SKM-1 treated with dmso at 0.1 percent for 144 hours (cell line): ENCODE results near the gene MPO.

ENCODE experiments used
- DNase-seq: peaks from one replicate; lab custom pipeline; 2025; ENCODE audit not compliant: unreplicated experiment; lab: John Stamatoyannopoulos, UW

The MPO gene, protein sequence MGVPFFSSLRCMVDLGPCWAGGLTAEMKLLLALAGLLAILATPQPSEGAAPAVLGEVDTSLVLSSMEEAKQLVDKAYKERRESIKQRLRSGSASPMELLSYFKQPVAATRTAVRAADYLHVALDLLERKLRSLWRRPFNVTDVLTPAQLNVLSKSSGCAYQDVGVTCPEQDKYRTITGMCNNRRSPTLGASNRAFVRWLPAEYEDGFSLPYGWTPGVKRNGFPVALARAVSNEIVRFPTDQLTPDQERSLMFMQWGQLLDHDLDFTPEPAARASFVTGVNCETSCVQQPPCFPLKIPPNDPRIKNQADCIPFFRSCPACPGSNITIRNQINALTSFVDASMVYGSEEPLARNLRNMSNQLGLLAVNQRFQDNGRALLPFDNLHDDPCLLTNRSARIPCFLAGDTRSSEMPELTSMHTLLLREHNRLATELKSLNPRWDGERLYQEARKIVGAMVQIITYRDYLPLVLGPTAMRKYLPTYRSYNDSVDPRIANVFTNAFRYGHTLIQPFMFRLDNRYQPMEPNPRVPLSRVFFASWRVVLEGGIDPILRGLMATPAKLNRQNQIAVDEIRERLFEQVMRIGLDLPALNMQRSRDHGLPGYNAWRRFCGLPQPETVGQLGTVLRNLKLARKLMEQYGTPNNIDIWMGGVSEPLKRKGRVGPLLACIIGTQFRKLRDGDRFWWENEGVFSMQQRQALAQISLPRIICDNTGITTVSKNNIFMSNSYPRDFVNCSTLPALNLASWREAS

DNA sequence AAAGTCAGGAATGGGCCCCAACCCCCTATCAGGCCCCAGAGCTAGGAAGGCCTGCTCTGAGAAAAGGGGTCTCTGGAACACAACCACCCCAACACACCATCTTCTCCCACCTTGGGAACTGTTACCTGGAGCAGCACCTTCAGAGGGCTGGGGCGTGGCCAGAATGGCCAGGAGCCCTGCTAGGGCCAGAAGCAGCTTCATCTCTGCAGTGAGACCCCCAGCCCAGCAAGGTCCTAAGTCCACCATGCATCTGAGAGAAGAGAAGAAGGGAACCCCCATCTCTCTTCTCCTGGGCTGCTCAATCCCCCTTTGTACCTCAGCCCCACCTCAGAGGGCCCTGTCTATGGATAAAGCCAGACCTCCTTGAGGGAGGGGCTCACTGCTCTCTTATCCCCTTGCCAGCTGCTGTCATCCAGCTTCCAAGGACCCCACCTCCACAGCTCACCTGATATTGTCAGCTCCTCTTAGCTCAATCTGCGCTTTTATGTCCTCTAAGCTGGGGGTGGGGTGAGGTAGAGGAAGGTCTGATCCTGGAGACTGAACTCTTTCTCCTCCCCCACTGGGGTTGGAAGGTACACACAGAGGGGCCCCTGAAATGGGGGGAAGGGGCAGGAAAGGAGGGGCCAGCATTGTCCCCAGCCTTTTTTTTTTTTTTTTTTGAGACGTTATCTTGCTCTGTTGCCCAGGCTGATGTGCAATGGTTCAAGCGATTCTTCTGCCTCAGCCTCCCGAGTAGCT, at the start of gene MPO:
Gene MPO (minus strand): TSS at position 456 of the 738 bp plus-strand sequence. CDS start 177 bp downstream, at position 279.
- peak; percentile 67 for DNase-seq

DNA sequence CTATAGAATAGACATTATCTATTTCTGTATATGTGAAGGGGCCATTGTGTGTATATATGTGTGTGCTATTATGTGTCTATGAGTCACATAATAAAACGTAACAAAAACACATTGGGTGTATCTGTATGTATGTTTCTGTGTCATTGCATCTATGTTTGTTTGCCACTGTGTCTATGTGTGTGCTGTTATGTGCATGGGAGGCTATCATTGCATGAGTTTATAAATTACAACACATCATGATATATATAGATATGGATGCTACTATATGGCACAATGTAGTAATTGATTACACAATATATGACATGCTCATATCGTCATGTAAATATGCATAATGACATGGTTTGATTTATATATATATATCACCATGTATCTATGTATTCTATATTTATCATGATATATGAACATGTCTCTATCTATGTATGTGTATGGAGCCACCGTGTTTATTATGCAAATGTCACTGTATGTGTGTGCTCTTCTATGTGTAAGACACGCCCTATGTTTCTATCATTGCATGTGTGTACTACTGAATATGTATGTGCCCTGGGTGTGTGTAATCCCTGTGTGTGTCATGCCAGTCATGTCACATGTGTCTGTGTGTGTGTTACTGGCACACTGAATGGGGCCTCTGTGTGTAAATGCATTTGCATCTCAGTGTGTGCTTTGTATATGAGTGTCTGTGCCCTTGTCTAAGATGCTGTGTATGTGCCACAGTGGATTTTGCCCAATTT, 49.2 kb upstream of the MPO start:
- peak; percentile 99 for DNase-seq

DNA sequence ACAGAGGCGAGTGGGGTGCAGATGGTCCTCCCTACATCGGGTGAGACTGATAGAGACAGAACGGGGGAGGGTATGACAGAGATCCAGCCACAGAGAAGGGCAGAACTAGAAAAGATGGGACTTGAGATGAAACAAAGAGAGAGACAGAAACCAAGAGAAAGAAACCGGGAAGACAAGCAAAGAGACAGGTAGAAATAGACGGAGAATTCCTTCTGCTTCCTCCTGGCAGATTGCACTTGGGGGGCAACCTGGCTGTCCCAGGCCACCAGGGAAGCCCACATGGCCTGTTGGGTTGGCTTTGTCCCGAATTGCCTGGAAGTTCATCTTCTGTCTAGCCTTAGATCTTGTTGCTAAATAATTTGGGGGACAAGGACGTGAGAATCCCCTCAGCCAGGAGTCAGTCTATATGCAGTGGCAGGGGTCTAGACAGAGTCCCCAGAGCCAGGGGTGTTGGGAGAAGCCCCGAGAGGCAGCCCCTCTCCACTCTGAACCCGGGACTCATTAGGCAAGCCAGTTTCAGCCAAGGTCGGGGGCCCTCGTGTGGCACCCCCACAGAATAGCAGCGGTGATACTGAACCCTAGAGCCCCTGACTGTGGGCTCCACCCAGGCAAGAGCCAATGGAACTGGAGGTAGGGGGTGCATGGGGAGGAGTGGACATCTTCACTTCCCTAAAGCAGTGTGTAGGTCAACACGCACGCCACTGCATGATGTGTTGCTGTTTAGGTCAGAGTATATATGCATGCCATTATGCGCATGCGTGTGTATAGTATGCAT, 48.5 kb upstream of the MPO start:
- peak; percentile 99 for DNase-seq

DNA sequence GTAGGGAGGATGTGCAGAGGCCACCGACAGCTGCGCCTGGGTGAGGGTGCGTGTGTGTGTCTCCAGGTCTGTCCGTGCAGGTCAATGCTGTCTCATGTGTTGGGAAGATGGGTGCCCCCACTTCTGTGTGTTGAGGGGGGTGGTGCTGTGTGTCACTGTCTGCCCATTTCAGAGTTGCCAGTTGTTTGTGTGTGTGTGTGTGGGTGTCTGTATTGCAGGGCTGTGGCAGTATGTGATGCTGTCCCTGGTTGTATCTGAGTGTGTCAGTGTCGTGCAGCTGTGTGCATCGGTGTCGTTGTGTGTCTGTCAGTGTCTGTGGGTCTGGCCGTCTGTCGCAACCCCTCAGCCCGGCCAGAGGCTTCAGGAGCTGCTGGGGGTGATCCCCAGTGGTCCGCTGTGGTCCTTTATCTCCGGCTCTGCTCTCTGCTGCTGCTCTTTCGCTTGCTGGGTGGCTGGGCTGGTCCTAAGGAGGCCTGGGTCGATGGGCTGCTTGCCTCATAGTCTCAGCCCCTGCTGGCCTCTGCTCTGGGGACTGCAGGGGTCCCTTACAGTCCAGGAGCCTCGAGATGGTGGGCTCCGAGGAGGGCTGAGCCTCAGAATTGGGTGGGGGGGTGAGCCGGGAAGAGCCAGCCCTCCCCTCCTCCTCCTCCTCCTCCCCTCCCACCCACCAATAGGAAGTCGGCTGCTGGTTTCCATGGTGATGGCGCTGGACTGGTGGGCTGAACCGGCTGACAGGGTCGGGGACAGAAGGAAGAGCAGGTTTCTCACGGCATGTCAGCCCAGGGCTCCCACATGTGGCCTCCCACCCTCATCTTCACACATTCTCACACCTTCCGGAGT, 47.7 kb upstream of the MPO start, which contains the start of gene TSPOAP1:
Gene TSPOAP1 (minus strand): TSS at position 601 of the 840 bp plus-strand sequence. CDS start 875 bp downstream, outside the sequence.
- DNase-seq, result peak; percentile 87

DNA sequence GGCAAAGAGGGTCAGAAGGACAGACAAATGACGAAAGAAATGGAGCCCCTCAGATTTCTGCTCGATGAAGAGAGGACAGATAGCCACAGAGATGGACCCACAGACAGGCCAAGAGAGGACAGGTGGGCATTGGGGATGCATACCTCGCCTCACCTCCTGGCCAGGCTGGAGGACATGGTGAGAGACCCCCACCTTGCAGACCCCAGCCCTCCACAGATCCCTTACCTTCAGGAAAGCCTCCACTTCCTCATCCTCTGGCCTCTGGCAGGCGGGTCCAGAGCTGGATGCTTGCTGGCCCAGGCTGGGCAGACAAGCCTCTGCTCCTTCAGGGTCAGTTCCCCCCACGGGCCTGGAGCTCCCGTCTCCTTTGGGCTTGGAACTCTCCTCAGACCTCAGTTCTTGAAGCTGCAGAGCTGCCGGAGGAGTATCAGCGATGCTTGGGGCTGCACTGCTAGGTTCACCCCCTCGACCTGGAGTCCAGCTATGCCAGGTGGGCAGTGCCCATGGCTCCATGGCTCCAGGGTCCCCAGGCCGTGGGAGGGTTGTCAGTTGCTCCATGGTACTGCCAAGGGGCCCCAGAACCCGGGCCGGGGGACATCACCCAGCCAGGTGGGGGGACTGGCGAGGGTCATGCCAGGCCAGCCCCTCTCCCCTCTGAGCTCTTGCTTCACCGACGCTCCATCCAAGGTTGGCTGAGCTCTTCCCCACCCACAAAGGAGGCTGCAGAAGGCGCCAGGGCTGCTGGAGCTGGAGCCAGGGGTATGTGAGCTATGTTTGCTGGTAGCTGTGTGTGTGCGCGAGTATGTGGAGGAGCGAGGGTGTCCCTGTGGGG, 46.8 kb upstream of the MPO start:
- no peak for DNase-seq

DNA sequence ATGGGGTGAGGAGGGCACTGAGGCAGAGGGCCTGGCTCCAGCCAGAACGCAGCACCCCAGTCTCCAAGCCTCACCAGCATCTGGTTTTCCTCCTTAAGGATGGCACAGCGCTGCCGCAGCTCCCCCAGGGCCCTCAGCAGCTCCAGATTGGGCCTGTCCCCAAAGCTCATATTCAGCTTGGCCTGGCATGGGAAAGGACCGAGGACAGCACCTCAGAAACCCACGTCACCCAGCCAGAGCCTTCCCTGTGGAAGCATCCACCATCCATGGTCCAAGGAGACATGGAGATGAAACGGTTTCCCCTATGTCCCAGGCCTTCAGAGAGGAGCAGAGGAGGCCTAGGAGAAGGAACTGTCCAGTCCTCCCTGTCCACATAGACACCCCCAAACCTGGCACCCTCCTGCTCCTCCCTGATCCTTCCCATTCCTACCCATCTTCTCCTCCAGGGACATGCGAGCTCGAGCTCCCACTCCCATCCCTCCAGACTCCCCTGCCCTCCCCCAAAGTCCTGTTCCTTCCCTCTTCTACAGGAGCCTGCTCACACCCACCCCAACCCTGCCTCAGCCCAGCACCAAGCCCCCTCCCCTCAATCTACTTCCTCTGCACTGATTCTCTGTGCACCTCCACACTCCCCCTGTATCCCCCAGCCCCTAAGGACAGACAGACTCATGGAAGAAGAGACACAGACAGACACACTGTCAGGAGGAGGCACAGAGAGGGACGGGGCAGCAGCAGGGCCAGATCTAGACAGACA, 46.1 kb upstream of the MPO start:
- DNase-seq, result peak; percentile 24

GRCh38 chr17:58325976-58326468, 45.3 kb upstream of the MPO start:
- DNase-seq, result peak; percentile 13

- DNase-seq, result no peak
Observed at GRCh38 chr17:58325289-58325726, 44.6 kb upstream of the MPO start.

- no peak for DNase-seq
Observed at GRCh38 chr17:58324409-58325288, 43.9 kb upstream of the MPO start.

DNA sequence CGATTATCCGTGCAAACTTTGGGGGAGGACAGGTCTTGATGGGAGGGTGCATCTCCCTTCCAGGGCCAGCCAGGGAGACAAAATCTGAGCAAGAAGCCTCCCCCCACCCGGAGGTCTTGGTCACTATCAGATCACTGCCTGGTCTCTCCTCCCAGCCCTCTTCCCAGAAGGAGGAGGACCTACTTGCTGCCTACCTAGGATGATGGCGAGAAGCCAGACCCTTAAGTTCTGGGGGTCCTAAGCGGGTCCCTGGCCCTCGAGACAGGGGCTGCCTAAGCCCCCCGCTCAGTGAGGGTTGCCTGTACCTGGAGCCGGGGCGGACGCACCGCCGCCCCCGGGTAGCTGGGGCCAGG, 43.3 kb upstream of the MPO start:
- DNase-seq, result no peak

DNA sequence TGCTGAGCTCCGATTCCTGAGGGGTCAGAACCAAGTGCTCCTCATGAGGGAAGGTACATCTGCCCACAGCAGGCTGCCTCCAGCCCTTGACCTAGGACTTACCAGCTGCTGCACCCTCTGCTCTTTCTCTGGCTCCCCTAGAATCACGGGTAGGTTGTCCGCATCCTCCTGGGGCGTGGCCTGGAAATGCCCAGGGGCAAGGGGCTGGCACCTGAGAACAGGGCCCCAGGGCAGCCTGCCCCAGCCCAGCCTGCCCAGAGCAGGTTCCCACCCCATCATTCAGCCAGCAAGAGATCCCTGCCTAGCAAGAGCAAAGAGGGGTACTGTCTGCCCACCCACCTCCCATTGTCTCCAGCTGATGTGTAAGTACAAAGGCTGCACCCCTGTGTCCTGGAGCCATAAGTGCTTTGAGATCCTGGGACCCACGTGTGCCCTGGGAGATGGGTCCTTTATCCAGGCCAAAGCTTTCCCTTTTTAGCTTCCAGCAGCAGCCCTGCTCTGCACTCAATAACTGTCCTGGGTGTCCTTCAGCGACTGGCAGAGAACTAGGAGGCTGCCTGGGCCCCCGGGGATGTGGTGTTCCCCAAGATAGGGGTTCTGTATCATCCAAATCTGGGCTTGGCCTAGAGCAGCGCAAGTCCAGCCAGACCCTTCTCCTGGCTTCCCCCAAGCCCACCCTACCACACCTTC, 42.8 kb upstream of the MPO start:
- no peak for DNase-seq

GRCh38 chr17:58322581-58323185, 41.9 kb upstream of the MPO start:
- no peak for DNase-seq

DNA sequence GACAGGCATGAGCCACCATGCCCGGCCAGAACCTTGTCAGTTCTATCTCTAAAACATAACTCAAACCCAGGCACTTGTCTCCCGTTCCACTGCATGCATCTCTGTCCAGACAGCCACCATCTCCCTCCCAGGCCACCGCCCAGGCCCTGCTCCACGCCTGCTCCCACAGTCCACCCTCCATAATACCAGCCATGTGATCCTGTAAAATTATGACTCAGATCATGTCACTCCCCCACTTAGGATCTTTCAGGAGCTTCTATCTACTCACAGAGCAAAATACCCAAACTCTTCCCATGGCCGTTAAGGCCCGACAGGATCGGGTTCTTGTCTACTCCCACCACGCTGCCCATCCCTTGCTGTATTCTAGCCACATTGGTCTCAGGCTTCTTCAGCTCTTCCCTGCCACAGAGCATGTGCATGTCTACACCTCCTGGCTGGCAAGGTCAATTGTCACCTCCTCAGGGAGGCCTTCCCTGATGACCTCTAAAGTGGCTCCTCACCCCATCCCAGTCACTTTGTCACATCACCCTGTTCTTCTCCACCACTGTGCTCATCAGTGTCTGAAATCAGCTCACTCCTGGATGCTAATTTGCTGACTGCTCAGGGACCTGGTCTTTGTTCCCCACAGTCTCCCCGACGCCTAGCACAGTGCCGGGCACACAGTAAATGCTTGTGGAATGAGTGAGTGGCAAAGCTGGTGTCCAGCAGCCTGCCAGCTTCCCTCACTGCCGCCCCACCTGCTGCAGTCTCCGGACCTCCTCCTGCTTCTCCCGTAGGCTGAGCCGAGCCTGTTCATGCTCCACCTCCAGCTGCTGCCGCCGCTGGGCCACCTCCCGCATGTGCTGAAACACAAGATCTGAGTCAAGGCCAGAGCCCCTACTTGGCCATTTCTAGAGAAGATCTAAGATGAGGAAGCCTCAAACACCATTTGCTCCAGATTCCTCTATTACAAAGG, 41.1 kb upstream of the MPO start:
- no peak for DNase-seq

DNA sequence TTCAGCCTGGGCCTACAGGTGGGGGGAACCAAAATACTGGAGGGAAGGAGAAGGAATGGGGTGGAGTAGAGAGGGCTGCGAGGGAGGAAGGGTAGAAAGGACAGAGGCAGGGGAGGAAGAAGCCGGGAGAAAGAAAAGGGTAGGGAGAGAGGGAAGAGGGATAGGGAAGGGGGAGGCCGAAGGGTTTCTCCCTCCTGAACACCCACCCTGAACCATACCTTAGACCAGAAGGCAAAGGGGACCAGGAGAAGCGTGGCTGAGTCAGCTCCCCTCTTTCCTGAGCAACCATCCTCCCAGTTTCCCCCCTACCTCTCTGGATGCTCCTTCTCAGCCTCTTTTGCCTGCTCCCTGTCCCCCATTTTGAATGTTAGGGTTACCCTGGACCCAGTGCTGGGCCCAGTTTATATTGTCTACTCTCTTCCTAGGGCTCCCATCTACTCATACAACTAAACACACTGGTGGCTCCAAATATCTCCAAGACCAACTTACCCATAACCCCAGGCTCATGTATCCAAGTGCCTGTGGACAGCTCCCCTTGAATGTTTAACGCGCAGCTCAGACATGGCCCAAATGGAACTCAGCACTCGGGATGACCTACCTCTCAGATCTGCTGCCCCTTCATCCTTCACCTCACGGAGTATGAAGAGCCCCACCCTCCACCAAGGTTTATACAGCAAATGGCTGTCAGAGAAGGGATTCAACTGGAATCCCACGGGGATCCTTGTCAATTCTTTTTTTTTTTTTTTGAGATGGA, 40.0 kb upstream of the MPO start:
- DNase-seq, result no peak
